K562 (cell line): ENCODE data around the gene AP1M2. TPM values are rescaled to one million over a fixed set of nuclear protein-coding genes. Genes with fewer than 3 reads are reported as not detected.

ENCODE experiments used
- ATAC-seq: fragments of 200-7000 bp; cut with Tn5 transposase; 3 replicates; pipeline ENCODE4 v1.9.1; 2020; ENCODE audit warnings: moderate library complexity
- BruUV-seq: library from RNA; stranded (reverse); fragments of 400-500 nt; replicated peaks from 2 replicates; lab custom pipeline; 2021; lab: Mats Ljungman, UMichigan
- CTCF ChIA-PET: fragments of 300-600 bp; formaldehyde crosslinking; extraction: SDS; loops from one replicate; lab custom pipeline; 2021; ENCODE audit warnings: low intra/inter-chr PET ratio; lab: Yijun Ruan, JAX
- POLR2A ChIA-PET: fragments of 300-600, 350-650 bp; sonication (Branson Sonifier 250); formaldehyde crosslinking; extraction: SDS; loops from one replicate; lab custom pipeline; 2021; ENCODE audit warnings: antibody characterized with exemption, inconsistent platforms; lab: Yijun Ruan, JAX
- DNase-seq, 4 experiments: peaks; one replicate each; pipeline versions ENCODE4 v3.0.0 to v3.0.0-alpha.2; 2011 to 2018; ENCODE audit warnings: low spot score in 3 of 4, mixed read lengths in 3 of 4; ENCODE audit errors: extremely low read depth in 1 of 4
- FAIRE-seq: peaks from 2 replicates; lab custom pipeline; 2011; peaks lifted over from hg19 to GRCh38; lab: Jason Lieb, UNC
- H2AFZ ChIP-seq: 2 replicates; pipeline ENCODE4 v1.6.0; 2011; ENCODE audit warnings: low read depth, low read length, control low read depth, inconsistent platforms
- H3K27ac ChIP-seq: fragments of 200-600 bp; 3 replicates; pipeline ENCODE4 v1.8.0; 2011; ENCODE audit warnings: low read depth, mild to moderate bottlenecking, control low read depth, inconsistent platforms, low read length, moderate library complexity, mixed read lengths; ENCODE audit errors: extremely low read depth
- H3K27me3 ChIP-seq, 2 experiments: fragments of 300-600 bp in 1 of 2; 2 replicates in 1 of 2; 3 replicates in 1 of 2; pipeline versions ENCODE4 v1.6.0 to v1.8.0; 2011; ENCODE audit warnings: inconsistent platforms in 2 of 2, low read length in 2 of 2, mild to moderate bottlenecking in 1 of 2, mixed read lengths in 1 of 2, moderate library complexity in 1 of 2; ENCODE audit not compliant: control insufficient read depth in 2 of 2, insufficient read depth in 2 of 2
- H3K36me3 ChIP-seq: fragments of 300-600 bp; 3 replicates; pipeline ENCODE4 v1.8.0; 2011; ENCODE audit warnings: mild to moderate bottlenecking, low read length, inconsistent platforms; ENCODE audit not compliant: control insufficient read depth, insufficient read depth
- H3K4me1 ChIP-seq, 2 experiments: fragments of 200-600 bp in 1 of 2; replicated peaks in 1 of 2; 2 replicates in 1 of 2; 3 replicates in 1 of 2; pipeline versions ENCODE4 v1.5.1 to v1.8.0; 2011; ENCODE audit warnings: inconsistent platforms in 2 of 2, low read length in 2 of 2, mild to moderate bottlenecking in 1 of 2, mixed read lengths in 1 of 2, moderate library complexity in 1 of 2; ENCODE audit not compliant: control insufficient read depth in 2 of 2, insufficient read depth in 2 of 2
- H3K4me2 ChIP-seq: 2 replicates; pipeline ENCODE4 v1.6.1; 2011; ENCODE audit warnings: low read length, control low read depth, inconsistent platforms, mixed read lengths; ENCODE audit not compliant: insufficient read depth
- H3K4me3 ChIP-seq: fragments of 200-600 bp; sonication (generic), shearing (Covaris generic); 2 replicates; pipeline ENCODE4 v1.5.1; 2016; ENCODE audit warnings: control low read depth, inconsistent platforms
- H3K79me2 ChIP-seq: fragments of 200-600 bp; 3 replicates; pipeline ENCODE4 v1.8.0; 2011; ENCODE audit warnings: low read length, inconsistent platforms; ENCODE audit not compliant: control insufficient read depth, insufficient read depth
- H3K9ac ChIP-seq, 2 experiments: 2 replicates each; pipeline versions ENCODE4 v1.6.0 to v1.6.1; 2011; ENCODE audit warnings: low read depth in 2 of 2, low read length in 2 of 2, control low read depth in 1 of 2, inconsistent platforms in 1 of 2, mild to moderate bottlenecking in 1 of 2, mixed read lengths in 1 of 2; ENCODE audit not compliant: insufficient read depth in 1 of 2
- H3K9me1 ChIP-seq: one replicate; pipeline ENCODE4 v1.6.0; 2011; ENCODE audit warnings: inconsistent platforms, mild to moderate bottlenecking, low read length, moderate library complexity; ENCODE audit not compliant: control insufficient read depth, insufficient read depth
- H3K9me3 ChIP-seq: replicated peaks from 2 replicates; pipeline ENCODE4 v1.5.1; 2011; ENCODE audit warnings: low read depth, low read length, inconsistent platforms; ENCODE audit not compliant: control insufficient read depth, insufficient read depth
- H4K20me1 ChIP-seq: replicated peaks from 2 replicates; pipeline ENCODE4 v1.6.1; 2011; ENCODE audit warnings: low read length, inconsistent platforms, mixed read lengths; ENCODE audit not compliant: control insufficient read depth, insufficient read depth
- CHD7 ChIP-seq: fragments of 200-600 bp; sonication (generic); IDR thresholded peaks from one replicate; pipeline ENCODE4 v1.6.1; 2012; ENCODE audit warnings: mild to moderate bottlenecking, low read depth, low read length, inconsistent platforms
- HLTF ChIP-seq: fragments of 450-650 bp; IDR thresholded peaks from 2 replicates; pipeline ENCODE4 v1.6.1; 2016
- NBN ChIP-seq: fragments of 450-650 bp; IDR thresholded peaks from 2 replicates; pipeline ENCODE4 v1.6.1; 2016; ENCODE audit warnings: low read depth, mild to moderate bottlenecking
- NEUROD1 ChIP-seq: fragments of 150-350 bp; IDR thresholded peaks from 2 replicates; pipeline ENCODE4 v1.6.1; 2014; ENCODE audit warnings: borderline replicate concordance, low read length, low read depth; ENCODE audit not compliant: partially characterized antibody
- PKNOX1 ChIP-seq: fragments of 450-650 bp; IDR thresholded peaks from 2 replicates; pipeline ENCODE4 v1.6.1; 2016
- RBM17 ChIP-seq: fragments of 200-400 bp; formaldehyde crosslinking; IDR thresholded peaks from 2 replicates; pipeline ENCODE4 v1.6.1; 2017; ENCODE audit warnings: low read depth, mild to moderate bottlenecking, low read length, borderline replicate concordance
- STAT5A ChIP-seq: IDR thresholded peaks from 2 replicates; pipeline ENCODE4 v1.6.1; 2012; ENCODE audit warnings: low read length, inconsistent platforms, borderline replicate concordance
- ZNF311 ChIP-seq: fragments of 250-450 bp; sonication (Bioruptor Pico); IDR thresholded peaks from 2 replicates; pipeline ENCODE4 v1.4.0; 2020; ENCODE audit warnings: mild to moderate bottlenecking, moderate library complexity
- WGBS: fragments of 100-300 bp; shearing (Covaris generic); methylation state at CpG from one replicate; pipeline ENCODE4 v1.1.6; 2016; ENCODE audit warnings: low coverage, mixed read lengths; ENCODE audit not compliant: insufficient coverage; ENCODE audit errors: missing lambda C conversion rate; 5-methylcytosine and 5-hydroxymethylcytosine counted together
- in situ Hi-C: fragments of 300-500 bp; cut with MboI; formaldehyde crosslinking; loops from 4 replicates; pipeline ENCODE4 v1.15.0; 2018; ENCODE audit warnings: inconsistent platforms, mixed read lengths
- intact Hi-C: fragments of 100-400 bp; cut with micrococcal nuclease; formaldehyde crosslinking; loops from 2 replicates; pipeline ENCODE4 v1.14.2; 2022
- polyA plus RNA-seq, 8 experiments: library from polyadenylated mRNA; depleted of rRNA in 4 of 8; stranded (reverse) in 5 of 8; unstranded in 3 of 8; fragments of >200 nt; fragmentation: Nextera tagmentation in 2 of 8; fragmentation: Illumina TruSeq in 1 of 8; extraction: Ambion mirVana in 2 of 8; extraction: Trizol in 1 of 8; gene quantifications; 2 replicates each; pipeline versions ENCODE4 v1.2.1 to v1.2.3, GENCODE V29; 2011 to 2014; ENCODE audit warnings: inconsistent platforms in 1 of 8, missing spikeins in 1 of 8
- total RNA-seq, 7 experiments: library from RNA; depleted of rRNA in 6 of 7; stranded (reverse); fragments of >200 nt in 6 of 7; fragmentation: Illumina TruSeq in 2 of 7; extraction: Trizol in 2 of 7; gene quantifications; 2 replicates each; pipeline versions ENCODE4 v1.2.1 to v1.2.3, GENCODE V29; 2011 to 2021; ENCODE audit warnings: low replicate concordance in 1 of 7

AP1M2 gene
- total and polyA plus RNA-seq, 9 of the 15 experiments (the other 6 are each of a cell fraction or from before 2014, with no cell fraction given), result 0.33 to 1.4 (median 0.89) TPM; not detected in 1

GRCh38 chr19:10525636-10526035 lies 61.5 kb downstream of the AP1M2 start:
- no peak overlapping the region for H2AFZ ChIP-seq
- H3K4me1 ChIP-seq, result peaks cover 0 to 3% of the 10 kb centered on the region in 2 experiments; a peak in 2 of 5 replicates
- no peaks in the 10 kb centered on the region for H3K36me3 ChIP-seq
- FAIRE-seq (no peak), ATAC-seq (no peak), DNase-seq (no peak)
- no peak overlapping the region for H3K9ac ChIP-seq
- H3K4me2 ChIP-seq, result no peak overlapping the region
- no peak for TF ChIP-seq HLTF
- no peak for TF ChIP-seq RBM17
- TF ChIP-seq STAT5A, result no peak
- no peak for TF ChIP-seq CHD7
- TF ChIP-seq PKNOX1, result no peak
- no peak for TF ChIP-seq NEUROD1
- no peak for TF ChIP-seq ZNF311 (CRISPR knock-in tag)
- TF ChIP-seq NBN, result no peak
- 65% methylated on average over 7 of the region's 7 CpGs for whole genome bisulfite sequencing
- CTCF ChIA-PET, result no interaction called here
- POLR2A ChIA-PET, result interaction anchor here (0.7 kb wide), 1 partner anchor 9 kb away, joined by 3 read pairs; no protein-coding TSS in a partner anchor
- H4K20me1 ChIP-seq, result no peaks in the 10 kb centered on the region; the same call in 1 of the 2 replicates
- BruUV-seq, result no TSS peak
- no peaks in the 10 kb centered on the region for H3K27me3 ChIP-seq
- intact Hi-C loops (no loop called here), in situ Hi-C loops (no loop called here)
- no peaks in the 10 kb centered on the region for H3K79me2 ChIP-seq
- no peak overlapping the region for H3K4me3 ChIP-seq
- no peaks in the 10 kb centered on the region for H3K9me3 ChIP-seq
- H3K9me1 ChIP-seq, result no peaks in the 10 kb centered on the region
- no peak overlapping the region for H3K27ac ChIP-seq
